ENCODE results near the gene OLFML2A.

The OLFML2A gene

DNA sequence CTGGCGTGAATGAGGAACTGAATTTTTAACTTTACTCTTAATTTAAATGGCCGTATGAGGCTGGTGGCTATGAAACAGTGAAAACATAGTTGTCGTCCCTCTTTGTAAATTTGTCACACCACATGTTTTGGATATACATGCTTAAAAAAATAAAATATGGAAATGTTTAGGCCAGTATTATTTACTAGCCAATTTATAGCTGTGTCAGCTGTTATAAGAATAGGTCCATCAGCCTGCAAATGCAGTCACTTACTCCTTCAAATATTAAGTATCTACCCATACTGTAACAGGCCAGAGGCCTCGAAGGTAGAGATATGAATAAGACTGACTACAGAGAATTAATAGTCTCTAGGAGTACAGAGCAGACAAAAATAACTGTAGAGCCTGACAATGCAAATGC, 35.8 kb upstream of the OLFML2A start:
- in situ Hi-C loops (cut with HindIII; ENCODE audit: low sequenced_read_pairs), result no loop called here
- TF ChIP-seq CTCF (IDR thresholded peaks at IDR 0.05; ENCODE audit: low read depth, low read length), result no peak
- H3K4me3 ChIP-seq (ENCODE audit: low read depth, low read length), result no peak overlapping the region
- no peak for DNase-seq (ENCODE audit: low read depth, low spot score)

DNA sequence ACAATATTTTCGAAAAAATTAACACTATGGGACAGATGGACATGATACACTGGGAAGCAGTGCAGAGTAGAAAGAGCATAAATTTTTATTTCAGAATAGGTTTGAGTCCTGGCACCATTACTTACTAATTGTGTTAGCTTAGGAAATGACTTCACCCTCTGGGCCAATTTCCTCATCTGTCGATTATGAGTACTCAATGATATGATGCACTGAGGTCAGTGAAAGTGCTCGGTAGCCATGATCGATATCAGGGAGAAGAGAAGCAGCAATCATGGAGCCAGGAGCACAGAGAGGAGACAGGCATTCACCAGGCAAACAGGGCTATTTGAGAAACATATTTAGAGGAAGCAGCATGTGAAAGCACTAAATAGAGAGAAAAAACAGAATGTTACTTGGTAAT, 35.3 kb upstream of the OLFML2A start:
- in situ Hi-C loops (cut with HindIII; ENCODE audit: low sequenced_read_pairs), result no loop called here
- DNase-seq (ENCODE audit: low read depth, low spot score), result no peak
- H3K4me3 ChIP-seq (ENCODE audit: low read depth, low read length), result no peak overlapping the region
- no peak for TF ChIP-seq CTCF (IDR thresholded peaks at IDR 0.05; ENCODE audit: low read depth, low read length)

DNA sequence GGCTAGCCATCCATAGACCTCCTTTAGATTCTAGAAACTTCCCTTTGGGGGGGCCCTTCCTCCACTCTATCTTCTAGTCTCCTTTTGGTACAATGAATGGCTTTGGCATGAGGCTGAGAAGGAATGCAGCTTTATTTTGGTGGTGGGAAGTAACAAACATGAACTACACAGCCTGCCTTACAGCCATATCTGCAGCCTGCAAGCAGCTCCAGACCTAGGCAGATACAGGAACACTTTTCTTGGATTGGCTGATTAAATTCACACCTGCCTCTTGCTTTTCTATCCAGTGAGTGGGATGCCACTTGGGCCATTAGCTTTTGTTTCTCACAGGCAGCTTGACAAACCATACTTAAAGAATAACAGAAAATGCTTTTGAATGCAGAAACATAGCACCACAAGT, 34.0 kb upstream of the OLFML2A start:
- in situ Hi-C loops (cut with HindIII; ENCODE audit: low sequenced_read_pairs), result no loop called here
- H3K4me3 ChIP-seq (ENCODE audit: low read depth, low read length), result no peak overlapping the region
- TF ChIP-seq CTCF (IDR thresholded peaks at IDR 0.05; ENCODE audit: low read depth, low read length), result no peak
- DNase-seq (ENCODE audit: low read depth, low spot score), result no peak

DNA sequence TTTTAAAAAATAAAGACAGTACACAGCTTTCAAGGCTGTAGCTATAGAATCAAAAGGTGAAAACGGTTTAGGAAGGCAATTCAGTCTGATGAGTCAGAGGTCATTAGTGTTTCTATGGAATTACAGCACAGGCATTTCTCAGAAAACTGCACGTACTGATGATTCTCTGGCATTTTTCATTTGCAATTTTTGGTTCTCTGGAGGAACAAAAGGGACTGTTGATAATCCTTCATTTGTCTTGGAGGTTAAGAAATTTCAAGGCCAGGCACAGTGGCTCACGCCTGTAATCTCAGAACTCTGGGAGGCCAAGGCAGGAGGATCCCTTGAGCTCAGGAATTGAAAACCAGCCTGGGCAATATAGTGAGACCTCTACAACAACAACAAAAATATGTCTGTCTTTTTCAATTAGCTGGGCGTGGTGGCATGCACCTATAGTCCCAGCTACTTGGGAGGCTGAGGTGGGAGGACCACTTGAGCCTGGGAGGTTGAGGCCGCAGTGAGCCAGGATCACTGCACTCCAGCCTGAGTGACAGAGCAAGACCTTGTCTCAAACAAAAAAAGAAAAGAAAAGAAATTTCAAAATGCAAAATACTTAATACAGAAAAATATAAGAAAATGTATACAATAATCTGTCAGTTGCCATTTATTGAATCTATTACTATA, 33.1 kb upstream of the OLFML2A start:
- no peak overlapping the region for H3K4me3 ChIP-seq (ENCODE audit: low read depth, low read length)
- in situ Hi-C loops (cut with HindIII; ENCODE audit: low sequenced_read_pairs), result no loop called here
- no peak for TF ChIP-seq CTCF (IDR thresholded peaks at IDR 0.05; ENCODE audit: low read depth, low read length)
- DNase-seq (ENCODE audit: low read depth, low spot score), result peak; percentile 35

- TF ChIP-seq CTCF (IDR thresholded peaks at IDR 0.05; ENCODE audit: low read depth, low read length), result no peak
Measured at GRCh38 chr9:124747065-124747464, 29.9 kb upstream of the OLFML2A start.

GRCh38 chr9:124749284-124749683, 27.6 kb upstream of the OLFML2A start:
- no peak for DNase-seq (ENCODE audit: low read depth, low spot score)
- TF ChIP-seq CTCF (IDR thresholded peaks at IDR 0.05; ENCODE audit: low read depth, low read length), result no peak
- in situ Hi-C loops (cut with HindIII; ENCODE audit: low sequenced_read_pairs), result no loop called here
- no peak overlapping the region for H3K4me3 ChIP-seq (ENCODE audit: low read depth, low read length)

More at GRCh38 chr9:124747065-124747464, 29.9 kb upstream of the OLFML2A start:
- no peak for DNase-seq (ENCODE audit: low read depth, low spot score)
- no peak overlapping the region for H3K4me3 ChIP-seq (ENCODE audit: low read depth, low read length)
- in situ Hi-C loops (cut with HindIII; ENCODE audit: low sequenced_read_pairs), result no loop called here

All from astrocyte of the spinal cord (primary cell).